T-helper 1 cell (primary cell): ENCODE results near the gene COL3A1.

Source experiments
- DNase-seq, 5 donors: peaks; one replicate each; pipeline ENCODE4 v3.0.0-alpha.2; 2012 to 2020

The COL3A1 gene

DNA sequence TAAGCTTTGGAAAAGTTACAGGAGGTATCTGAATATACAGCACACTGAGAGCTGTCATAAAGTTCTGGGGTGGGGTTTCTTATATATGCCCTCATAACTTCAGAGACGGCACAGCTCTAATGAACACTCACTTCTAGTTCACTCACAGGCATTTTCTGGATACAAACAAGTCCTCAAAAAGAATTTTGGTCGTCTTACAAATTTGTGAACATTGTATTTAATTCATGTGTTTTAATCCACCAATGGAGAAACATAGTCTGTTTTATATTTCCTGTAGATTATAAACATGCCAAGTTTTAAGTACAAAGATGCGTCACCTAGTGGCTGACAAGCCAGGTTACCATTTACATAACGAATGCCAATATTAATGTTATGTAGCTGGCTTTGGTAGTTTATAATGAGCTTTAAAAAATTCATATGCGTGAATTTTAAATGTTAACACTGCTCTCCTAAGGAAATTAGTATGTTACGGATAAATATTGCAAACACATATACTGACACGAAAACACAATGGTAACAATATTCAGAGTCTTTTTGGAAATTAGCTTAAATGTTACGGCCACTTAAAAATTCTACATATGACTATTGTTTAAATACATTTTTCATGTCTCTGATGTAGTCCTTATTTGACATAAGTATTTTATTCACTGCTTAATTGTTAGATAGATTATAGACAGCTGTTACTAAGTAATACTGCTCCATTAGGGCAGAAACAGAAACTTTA lies 2.5 kb downstream of the COL3A1 start:
- DNase-seq = no peak

DNA sequence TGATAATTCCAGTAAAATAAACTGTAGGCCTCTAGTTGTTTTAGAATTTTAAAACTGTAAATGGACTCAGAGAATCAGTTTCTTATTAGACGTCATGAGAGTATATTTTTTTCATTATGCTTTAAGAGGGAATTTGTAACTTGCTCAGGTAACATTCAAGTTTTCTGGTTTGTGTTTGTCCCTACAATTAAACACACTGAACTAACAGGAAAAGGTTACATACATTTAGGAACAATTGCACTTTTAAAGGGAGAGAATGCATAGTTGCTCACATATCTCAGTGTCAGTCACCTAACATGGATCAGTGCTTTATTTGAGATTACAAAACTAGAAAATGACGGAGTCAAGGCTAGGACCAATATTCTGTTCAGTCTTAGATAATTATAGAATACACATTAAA lies 3.1 kb downstream of the COL3A1 start:
- no peak for DNase-seq

DNA sequence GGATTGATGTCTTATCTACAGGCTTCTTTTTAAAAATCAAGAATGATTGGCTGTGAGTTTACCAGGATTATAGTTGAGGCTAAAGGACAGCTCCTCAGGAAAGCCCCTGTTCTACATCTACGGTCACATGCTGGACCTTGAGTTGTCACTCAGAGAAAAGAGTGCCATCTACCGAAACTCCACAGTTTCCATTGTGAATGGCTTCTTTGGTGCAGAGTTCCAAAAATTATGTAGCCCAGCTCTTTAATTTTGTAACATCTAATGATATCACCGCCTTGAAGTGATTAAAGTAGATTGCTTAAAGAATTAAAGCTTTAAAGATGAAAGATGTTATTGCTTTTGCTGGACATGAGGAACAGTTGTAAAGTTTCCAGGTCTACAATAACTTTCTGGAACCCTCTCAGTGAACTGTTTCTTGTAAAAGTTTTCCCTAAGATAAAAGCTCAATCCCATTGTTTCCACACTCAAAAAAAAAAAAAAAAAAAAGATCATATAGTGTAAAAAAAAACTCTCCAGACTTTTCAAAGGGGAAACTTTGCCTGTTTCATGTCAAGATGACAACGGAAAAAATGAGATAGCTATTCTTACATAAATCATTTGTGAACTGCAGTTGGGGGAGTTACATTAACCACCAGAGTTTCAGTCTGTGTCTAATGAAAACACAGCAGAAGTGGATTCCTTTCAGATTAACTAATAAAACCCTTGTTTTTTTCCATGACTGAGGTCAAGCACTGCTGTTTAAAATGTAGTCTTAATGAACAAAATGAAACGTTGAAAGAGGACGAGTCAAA lies 4.3 kb downstream of the COL3A1 start:
- peak in 1 of 5 donors; percentile 19 for DNase-seq

DNA sequence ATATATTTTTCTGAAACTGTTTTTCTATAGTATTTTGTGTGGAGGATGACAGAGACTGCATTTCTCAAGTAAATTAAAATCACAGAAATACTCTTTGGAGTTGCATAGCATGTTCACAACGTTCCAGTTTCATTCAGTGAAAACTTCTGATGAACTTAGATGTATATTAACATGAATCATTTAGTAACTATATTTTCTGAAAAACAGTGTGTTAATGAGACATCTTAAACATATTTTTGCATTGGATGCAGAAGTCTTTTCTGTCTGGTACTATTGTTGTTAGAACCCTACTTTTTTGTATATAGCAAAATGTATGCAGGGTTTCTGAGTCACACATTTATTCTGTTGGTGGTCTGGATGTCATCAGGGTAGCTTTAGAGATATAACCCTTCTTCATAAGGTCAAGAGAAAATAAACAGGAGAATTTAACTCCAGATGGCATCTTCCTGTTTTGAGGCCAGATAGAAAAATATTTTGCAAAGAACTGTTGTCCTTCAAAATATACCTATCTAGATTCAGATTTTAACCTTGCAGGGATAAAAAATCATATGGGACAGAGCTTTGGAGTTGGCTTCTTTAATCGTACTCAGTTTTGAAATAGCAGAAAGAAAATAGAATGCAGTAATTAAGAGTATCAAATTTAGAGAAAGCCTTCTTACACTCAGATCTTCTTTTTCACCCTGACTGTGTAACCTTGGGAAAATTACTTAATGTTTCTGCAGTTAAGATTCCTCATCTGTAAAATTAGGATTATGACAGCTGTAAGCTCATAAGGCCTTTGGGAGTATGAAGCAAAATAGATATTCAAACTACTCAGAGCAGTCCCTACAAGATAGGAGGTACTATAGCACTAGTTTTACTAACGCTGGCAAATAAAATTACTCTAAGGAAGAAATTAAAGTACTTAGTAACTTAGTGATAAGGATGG lies 5.3 kb downstream of the COL3A1 start:
- DNase-seq = no peak

DNA sequence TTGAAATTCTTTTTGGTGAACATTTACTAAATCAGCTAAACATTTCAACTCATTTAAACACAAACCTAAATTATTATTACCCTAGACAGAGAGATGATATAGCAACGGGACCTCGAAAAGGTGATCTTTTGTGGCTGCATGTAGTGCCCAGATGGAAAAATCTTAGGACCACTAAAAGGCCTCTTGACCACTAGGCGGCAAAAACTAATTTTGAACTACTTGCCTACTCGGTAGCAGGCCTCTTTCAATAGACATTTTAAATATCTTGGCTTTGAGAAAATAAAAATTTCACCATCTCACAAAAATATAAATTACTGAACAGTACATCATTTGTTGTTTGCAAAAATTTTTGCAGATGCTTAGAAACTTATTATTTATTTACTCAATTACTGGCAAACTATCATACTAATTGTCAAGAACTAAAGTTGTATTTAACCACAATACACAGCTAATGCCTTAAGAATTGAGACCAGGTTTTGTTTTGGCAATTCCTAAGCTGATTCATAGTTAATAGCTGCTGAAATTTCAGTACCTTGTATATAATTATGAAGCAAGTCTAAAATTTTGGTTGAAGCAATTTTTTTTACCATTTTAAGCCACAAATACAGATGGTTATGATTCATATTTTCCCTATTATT lies 9.4 kb downstream of the COL3A1 start:
- DNase-seq = no peak

DNA sequence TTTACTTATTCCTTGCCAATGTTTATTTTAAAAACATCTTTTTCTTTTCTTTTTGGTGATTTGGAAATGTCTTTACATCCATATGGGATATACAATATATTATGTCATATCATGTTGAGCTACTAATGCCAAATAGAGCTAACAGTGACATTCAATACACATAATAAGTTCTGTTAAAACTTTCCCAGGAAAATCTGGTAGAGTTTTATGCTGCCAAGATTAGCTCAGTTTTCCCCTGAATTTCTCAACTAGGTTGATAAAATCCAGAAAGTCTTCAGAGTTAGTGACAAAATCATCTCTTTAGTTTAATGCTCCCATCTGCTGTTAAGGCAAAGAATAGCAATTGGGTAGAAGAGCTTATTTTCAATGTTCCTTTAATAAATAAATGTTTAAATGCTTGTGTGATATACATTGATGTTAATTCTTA lies 9.9 kb downstream of the COL3A1 start:
- DNase-seq = no peak

DNA sequence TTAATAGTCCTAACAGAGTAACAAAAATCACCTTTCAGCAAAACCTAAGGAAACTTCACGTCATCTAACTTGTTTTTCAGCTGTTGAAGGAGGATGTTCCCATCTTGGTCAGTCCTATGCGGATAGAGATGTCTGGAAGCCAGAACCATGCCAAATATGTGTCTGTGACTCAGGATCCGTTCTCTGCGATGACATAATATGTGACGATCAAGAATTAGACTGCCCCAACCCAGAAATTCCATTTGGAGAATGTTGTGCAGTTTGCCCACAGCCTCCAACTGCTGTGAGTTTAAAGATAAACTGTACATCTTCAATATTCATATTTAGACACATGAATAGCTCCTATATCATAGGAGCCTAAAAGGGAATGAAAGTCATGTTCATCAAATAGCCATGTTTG lies 10.5 kb downstream of the COL3A1 start:
- no peak for DNase-seq

DNA sequence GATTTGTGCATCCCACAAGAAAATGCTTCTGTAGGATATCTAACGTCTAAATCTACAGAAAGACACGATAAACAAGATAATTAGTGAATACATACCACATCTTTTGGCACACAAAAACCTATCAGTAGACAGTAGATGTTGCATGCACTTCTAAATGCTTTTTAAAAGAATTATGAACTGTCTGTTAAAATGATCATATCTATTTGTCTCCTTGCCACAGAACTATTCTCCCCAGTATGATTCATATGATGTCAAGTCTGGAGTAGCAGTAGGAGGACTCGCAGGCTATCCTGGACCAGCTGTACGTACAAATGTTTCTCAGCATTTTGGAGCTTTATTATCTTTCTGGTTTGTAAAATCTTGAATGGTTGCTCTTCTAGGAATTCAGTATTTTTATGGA lies 12.7 kb downstream of the COL3A1 start:
- no peak for DNase-seq

DNA sequence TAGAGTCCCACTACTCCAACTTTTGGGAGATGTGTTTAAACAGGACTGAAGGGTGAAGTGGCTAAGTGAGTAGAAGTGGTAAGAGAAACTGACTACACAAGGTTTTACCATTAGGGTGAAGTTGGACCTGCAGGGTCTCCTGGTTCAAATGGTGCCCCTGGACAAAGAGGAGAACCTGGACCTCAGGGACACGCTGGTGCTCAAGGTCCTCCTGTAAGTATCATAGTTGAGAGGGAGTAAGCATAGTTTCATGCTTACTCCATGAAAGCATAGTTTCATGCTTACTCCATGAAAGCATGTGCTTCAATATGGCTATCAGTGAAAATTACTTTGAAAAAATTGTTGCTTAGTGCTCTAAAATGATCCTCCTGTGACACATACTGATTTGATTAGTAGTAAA lies 19.1 kb downstream of the COL3A1 start:
- no peak for DNase-seq

DNA sequence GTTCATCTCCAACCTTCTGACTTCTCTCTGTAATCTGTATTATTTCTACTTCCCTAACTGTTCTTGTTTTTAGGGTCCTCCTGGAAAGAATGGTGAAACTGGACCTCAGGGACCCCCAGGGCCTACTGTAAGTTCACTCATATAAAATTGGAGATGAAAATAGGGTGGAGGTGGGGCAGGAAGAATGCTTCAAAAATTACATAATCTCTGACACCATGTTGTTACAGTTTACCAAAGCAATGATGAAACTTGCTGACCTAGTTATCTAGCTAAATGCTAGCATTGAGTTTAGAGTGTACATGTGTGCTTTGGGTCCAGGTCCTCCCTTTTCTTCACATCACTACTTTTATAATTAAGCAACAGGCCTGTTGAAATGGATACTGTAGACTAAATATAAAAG lies 23.1 kb downstream of the COL3A1 start:
- DNase-seq = no peak

DNA sequence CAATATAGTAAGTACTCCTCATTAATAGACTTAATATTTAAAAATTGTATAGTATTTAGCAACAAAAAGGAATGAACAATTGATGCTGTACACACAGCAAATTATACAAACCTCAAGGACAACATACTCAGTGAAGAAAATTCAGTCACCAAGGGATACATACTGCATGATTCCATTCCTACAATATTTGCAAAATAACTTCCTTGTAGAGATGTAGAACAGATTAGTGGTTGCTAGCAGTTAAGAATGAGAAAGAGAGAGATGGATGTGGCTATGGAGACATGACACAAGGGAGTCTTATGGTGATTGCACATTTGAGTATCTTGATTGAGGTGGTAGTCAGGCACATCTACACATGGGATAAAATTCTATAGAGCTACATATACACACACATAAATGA lies 26.0 kb downstream of the COL3A1 start:
- DNase-seq = no peak

DNA sequence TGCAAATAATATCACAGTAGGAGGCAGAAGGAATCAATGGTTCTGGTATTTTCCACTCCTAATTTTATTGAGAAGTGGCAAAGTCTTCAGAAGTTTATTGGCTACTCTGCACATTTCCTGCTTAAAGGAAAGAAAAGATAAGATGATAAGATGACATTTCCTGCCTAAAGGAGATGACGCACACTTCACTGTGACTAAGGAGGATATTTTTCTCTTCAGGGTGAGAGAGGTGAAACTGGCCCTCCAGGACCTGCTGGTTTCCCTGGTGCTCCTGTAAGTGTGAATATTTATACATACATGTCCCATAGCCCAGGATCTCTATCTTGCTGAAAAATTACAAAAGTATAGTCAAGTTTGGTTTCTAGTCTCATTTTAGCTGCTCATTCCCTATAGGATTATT lies 27.9 kb downstream of the COL3A1 start:
- no peak for DNase-seq

DNA sequence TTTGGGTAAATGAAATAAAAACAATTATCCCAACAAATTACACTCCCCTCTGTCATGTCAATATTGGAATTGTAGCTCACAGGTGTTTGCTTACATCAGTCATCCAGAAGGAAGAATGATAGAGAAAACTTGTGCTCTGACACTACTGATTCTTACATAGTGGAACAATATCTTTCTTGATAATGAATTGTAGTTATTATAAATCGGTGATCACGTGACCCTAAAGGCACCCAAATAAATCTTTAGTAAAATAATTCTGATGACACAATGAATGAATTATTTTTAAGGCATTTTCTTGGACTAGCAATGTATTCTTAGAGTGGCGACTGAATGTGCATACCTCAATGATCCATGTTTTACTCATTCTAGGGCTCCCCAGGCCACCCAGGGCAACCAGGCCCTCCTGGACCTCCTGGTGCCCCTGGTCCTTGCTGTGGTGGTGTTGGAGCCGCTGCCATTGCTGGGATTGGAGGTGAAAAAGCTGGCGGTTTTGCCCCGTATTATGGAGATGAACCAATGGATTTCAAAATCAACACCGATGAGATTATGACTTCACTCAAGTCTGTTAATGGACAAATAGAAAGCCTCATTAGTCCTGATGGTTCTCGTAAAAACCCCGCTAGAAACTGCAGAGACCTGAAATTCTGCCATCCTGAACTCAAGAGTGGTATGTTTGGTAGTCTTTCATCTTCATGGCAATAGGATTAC lies 34.5 kb downstream of the COL3A1 start:
- no peak for DNase-seq

DNA sequence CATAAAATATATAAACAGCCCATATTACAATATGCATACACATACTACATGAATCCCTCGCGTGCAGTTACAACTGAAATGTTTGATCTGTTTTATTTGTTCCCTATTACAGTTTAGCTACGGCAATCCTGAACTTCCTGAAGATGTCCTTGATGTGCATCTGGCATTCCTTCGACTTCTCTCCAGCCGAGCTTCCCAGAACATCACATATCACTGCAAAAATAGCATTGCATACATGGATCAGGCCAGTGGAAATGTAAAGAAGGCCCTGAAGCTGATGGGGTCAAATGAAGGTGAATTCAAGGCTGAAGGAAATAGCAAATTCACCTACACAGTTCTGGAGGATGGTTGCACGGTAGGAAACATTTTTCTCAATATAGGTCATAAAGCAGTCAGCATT lies 36.4 kb downstream of the COL3A1 start:
- no peak for DNase-seq

DNA sequence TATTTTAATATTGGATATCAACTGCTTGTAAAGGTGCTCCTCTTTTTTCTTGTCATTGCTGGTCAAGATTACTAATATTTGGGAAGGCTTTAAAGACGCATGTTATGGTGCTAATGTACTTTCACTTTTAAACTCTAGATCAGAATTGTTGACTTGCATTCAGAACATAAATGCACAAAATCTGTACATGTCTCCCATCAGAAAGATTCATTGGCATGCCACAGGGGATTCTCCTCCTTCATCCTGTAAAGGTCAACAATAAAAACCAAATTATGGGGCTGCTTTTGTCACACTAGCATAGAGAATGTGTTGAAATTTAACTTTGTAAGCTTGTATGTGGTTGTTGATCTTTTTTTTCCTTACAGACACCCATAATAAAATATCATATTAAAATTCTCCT lies 38.2 kb downstream of the COL3A1 start:
- no peak for DNase-seq

DNA sequence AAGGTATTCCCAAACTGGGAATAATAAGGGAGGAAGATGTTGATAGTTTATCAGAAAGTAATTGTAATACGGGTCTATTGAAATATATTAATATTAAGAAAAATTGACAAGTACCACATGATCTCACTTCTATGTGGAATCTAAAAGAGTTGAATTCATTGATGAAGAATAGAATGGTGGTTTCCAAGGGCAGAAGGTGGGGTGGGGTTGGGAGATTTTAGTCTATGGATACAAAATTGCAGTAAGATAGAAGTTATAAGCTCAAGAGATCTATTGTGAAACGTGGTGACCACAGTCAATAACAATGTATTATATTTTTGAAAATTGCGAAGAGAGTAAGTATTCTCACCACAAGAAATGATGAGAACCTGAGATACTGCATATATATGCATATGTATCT lies 38.9 kb downstream of the COL3A1 start:
- no peak for DNase-seq

DNA sequence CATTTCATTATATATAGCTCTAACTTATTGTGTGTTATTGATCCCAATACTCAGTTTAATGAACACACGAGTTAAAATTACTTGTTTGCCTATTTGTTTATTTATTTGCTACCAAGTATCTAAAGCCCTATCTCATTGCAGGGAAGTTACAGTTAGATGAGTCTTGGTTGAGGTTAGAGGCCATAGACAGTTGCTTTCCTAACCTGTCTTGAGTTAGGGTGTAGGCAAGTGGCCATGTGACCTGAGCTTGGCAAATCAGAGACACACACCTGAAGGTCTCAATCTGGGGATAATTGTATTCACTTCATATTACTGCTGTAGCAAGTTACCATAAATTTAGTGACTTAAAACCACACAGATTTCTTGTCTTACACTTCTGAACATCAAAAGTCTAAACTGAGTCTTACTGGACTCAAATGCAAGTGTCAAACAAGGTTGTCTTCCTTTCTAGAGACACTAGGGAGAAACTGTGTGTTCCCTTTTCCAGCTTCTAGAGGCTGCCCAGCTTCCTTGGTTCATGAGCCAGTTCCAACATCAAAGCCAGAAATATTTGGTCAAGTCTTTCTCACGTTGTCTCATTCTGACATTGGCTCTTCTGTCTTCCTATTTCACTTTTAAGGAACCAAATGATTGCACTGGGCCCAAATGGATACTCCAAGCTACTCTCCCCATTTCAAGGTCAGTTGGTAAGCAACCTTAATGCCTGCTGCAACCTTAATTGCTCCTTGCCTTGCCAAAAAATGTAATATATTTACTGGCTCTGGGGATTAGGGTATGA lies 39.7 kb downstream of the COL3A1 start:
- DNase-seq = no peak

DNA sequence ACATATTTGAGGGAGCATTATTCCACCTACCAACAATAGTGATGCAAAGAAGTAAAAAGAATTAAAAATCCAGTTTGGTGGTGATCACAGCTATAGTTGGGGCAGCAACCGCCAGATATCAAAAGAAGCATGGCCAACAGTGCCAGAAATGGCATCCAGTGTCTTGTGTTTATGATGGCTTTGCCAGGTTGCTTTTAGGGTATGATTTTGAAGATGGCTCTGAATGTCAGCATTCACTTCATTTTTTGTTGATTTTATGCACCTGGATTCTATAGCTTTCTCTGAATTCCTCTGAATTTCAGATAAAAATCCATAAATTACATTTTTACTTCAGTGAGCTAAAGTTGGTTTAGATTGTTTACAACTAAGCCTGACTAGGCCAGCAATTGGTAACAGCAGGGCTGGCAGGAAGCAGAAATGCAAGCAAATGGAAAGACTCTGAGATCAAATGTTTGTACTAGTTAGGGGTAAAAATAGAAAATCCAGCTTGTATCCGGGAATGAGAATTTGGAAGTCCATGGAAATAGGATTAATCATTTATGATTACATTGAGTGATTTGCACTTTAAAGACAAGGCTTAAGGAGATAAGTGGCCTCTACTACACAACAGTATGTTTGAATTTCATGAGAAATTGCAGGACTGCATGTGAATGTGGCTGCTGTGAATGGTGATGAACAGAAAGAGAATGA lies 40.4 kb downstream of the COL3A1 start:
- no peak for DNase-seq

DNA sequence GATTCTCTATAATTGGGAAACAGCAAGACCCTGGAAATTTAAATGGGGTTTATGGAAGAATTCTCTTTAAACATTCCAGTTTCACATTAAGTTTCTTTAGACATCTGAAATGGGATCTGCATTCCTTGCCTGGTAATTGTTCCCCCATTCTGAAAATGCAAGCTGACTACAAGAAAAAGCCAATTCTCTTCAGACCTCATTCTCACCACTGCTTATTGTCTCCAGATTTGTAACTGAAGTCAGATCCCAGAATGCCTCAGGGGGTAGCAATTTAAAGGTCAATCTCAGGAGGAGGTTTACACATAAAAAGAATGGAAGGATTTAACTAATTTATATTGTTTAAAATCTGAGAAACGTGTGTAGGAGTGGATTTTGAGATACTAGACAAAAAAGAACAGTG lies 41.2 kb downstream of the COL3A1 start:
- DNase-seq = no peak

DNA sequence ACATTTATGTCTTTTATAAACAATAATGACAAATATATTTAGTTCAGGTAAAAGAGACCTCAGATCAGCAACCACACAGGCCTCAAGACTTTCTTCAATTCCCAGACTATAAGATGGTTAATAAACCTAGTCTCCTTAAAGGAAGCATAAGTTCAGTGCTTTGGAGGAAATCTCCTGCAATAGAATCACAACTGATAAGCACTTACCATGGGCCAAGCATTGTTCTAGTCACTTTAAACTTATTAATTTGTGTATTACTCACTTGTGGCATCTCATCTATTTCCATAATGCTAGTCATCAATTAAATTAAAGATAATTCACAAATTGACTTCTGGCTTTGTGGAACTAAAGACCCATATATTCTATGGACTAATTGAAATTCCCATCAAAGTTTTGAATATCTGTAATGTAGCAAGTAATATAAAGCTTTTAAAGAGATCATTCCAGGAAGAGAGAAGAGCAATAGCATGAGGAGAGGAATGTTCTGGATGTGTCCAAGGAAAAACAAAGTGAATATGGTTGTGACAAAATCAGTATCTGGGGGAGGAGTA lies 42.2 kb downstream of the COL3A1 start:
- no peak for DNase-seq
